Activated naive CD4-positive, alpha-beta T cell treated with anti-CD3 and anti-CD28 coated beads for 36 hours (primary cell): ENCODE data around the gene SUN5. TPM values are rescaled to one million over a fixed set of nuclear protein-coding genes. Genes with fewer than 3 reads are reported as not detected.
"Not testable (repeated sequence)": the region's sequence is repeated elsewhere in the genome, so short reads cannot be mapped to it uniquely, and the experiment has no call there.

Source experiments
- CTCF ChIA-PET: fragments of 350-600 bp; sonication (Branson Sonifier 250); formaldehyde crosslinking; loops from one replicate; lab custom pipeline; 2021; ENCODE audit warnings: antibody characterized with exemption; lab: Charles Lee
- DNase-seq: peaks from one replicate; pipeline ENCODE4 v3.0.0-alpha.2; 2020
- H3K27ac Mint-ChIP-seq: one replicate; pipeline ENCODE4 v1.8.0; 2021; ENCODE audit warnings: mild to moderate bottlenecking, mixed read lengths
- H3K27me3 Mint-ChIP-seq: one replicate; pipeline ENCODE4 v1.8.0; 2021; ENCODE audit warnings: low read depth, mixed read lengths
- H3K36me3 Mint-ChIP-seq: one replicate; pipeline ENCODE4 v1.8.0; 2021; ENCODE audit warnings: low read depth, mixed read lengths
- H3K4me1 Mint-ChIP-seq: one replicate; pipeline ENCODE4 v1.8.0; 2021; ENCODE audit warnings: low read depth, mixed read lengths
- H3K4me3 Mint-ChIP-seq: one replicate; pipeline ENCODE4 v1.8.0; 2021; ENCODE audit warnings: mild to moderate bottlenecking, moderate library complexity, mixed read lengths
- H3K9me3 Mint-ChIP-seq: one replicate; pipeline ENCODE4 v1.8.0; 2021; ENCODE audit warnings: mixed read lengths
- intact Hi-C: fragments of 100-400 bp; cut with micrococcal nuclease; formaldehyde crosslinking; loops from one replicate; pipeline ENCODE4 v1.15.1; 2023
- total RNA-seq, 2 experiments: library from RNA; stranded (reverse); gene quantifications; one replicate each; pipeline ENCODE4 v1.2.3, GENCODE V29; 2021

Gene SUN5
- total RNA-seq, 2 experiments from 2014 or later: not detected

DNA sequence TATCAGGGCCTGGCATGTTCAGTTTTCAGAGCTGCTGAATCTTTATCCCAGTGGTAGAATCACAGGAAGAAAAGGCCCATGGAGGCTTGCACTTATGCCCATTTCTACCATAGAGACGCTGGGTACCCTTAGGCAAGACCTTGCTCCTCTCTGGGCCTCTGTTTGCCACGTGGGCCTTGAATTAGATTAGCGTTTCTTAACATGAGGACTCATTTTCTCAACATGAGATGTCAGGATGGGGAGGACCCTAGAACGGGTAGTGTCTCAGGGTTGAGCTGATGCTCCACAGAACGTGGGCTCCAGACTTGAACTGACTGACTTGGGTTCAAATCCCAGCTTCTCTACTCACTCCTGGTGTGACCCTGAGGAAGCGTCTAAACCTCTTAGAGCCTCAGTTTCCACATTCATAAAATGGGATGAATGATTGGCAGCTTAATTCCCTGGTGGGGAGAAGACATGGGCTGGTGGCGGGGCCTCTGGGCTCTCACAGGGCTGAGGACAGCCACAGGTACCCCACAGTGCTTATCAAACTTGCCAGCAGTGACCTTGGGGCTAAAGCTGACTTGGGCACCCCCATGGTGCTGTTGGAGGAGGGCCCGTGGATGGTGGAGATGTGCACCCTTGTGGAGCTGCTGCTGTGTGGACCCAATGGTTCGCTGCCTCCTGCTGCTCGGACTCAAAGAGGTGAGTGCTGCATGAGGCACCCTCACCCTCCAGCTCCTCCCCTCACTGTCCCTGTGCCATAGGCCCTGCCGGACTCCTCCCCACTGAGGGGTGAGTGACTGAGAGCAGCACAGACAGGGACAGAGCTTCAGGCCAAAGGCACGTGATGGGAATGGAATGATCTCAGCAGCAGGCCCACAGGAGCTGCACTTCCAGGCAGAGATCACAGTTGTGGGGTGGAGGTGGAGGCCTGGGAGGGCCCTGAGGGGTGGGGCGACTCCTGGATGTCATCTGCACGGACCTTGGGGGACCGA is 28.2 kb downstream of the SUN5 start:
- CTCF ChIA-PET: interaction anchor here (1.8 to 2.3 kb wide), 2 partner anchors 16 to 30 kb away, joined by 6 to 8 read pairs; no protein-coding TSS in a partner anchor
- no peaks in the 10 kb centered on the region for H3K27me3 Mint-ChIP-seq
- peaks cover 14% of the 10 kb centered on the region for H3K36me3 Mint-ChIP-seq
- H3K4me3 Mint-ChIP-seq: no peak overlapping the region
- peak overlapping the region; percentile 19 for H3K27ac Mint-ChIP-seq
- peak; percentile 4 for DNase-seq
- peaks cover 9% of the 10 kb centered on the region for H3K9me3 Mint-ChIP-seq
- peaks cover 46% of the 10 kb centered on the region for H3K4me1 Mint-ChIP-seq
- intact Hi-C loops: loop anchor here (10.0 kb wide), 1 partner anchor 689 kb away; the partner anchor contains the start of genes ACTL10 and C20orf144

DNA sequence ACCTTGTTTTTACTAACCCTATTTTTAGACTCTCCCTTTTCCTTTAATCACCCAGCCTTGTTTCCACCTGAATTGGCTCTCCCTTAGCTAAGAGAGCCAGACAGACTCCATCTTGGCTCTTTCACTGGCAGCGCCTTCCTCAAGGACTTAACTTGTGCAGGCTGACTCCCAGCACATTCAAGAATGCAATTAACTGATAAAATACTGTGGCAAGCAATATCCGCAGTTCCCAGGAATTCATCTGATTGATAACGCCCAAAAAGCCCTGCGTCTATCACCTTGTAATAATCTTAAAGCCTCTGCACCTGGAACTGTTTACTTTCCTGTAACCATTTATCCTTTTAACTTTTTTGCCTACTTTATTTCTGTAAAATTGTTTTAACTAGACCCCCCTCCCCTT is 29.1 kb downstream of the SUN5 start:
- H3K27ac Mint-ChIP-seq, H3K27me3 Mint-ChIP-seq, H3K4me3 Mint-ChIP-seq, DNase-seq, H3K9me3 Mint-ChIP-seq: not testable (repeated sequence)
- peaks cover 53% of the 10 kb centered on the region for H3K4me1 Mint-ChIP-seq
- peaks cover 14% of the 10 kb centered on the region for H3K36me3 Mint-ChIP-seq
- intact Hi-C loops: loop anchor here (10.0 kb wide), 1 partner anchor 690 kb away; the partner anchor contains the start of genes ACTL10 and C20orf144
- CTCF ChIA-PET: interaction anchor here (1.6 kb wide), 1 partner anchor 73 kb away, joined by 3 read pairs; no protein-coding TSS in a partner anchor

DNA sequence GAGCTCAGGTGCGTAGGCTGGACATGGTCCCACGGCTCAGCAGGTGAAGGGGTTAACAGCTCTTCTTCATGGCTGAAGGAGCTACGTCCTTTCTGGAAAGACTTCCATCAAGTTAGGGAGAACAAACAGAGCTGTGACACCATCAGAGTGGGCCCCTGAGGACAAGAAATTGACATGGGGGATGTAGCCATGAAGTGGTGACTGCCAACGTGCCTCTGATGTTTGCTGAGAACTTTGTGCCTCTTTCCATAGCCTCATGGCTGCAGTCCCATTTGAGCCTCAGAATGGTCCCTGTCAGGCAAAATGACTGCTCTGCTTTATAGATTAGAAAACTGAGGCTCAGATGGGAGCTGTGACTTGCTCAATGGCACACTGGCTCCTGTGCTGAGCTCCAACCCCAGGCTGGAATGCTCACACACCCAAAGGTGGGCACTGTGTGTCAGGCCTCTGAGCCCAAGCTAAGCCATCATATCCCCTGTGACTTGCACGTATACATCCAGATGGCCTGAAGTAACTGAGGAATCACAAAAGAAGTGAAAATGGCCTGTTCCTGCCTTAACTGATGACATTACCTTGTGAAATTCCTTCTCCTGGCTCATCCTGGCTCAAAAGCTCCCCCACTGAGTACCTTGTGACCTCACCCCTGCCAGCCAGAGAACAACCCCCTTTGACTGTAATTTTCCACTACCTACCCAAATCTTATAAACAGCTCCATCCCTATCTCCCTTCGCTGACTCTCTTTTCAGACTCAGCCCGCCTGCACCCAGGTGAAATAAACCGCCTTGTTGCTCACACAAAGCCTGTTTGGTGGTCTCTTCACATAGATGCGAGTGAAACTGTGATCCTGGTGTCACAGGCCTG is 29.8 kb downstream of the SUN5 start:
- DNase-seq, H3K27ac Mint-ChIP-seq, H3K27me3 Mint-ChIP-seq, H3K9me3 Mint-ChIP-seq, H3K4me3 Mint-ChIP-seq: not testable (repeated sequence)
- intact Hi-C loops: loop anchor here (5.0 to 10.0 kb wide), 4 partner anchors 232 to 690 kb away; partner anchors contain the start of genes ACTL10, ASXL1, C20orf144 and COMMD7
- CTCF ChIA-PET: interaction anchor here (0.8 to 4.9 kb wide), 5 partner anchors 8 to 73 kb away, joined by 3 to 30 read pairs (median 3); partner anchors contain the start of gene SUN5
- H3K4me1 Mint-ChIP-seq: peaks cover 60% of the 10 kb centered on the region
- H3K36me3 Mint-ChIP-seq: peaks cover 14% of the 10 kb centered on the region

GRCh38 chr20:32973077-32973717 is 31.0 kb downstream of the SUN5 start:
- Mint-ChIP-seq H3K4me1 (peaks cover 73% of the 10 kb centered on the region), H3K4me3 (no peak overlapping the region), H3K27me3 (no peaks in the 10 kb centered on the region), H3K27ac (no peak overlapping the region), H3K36me3 (peaks cover 14% of the 10 kb centered on the region), H3K9me3 (peaks cover 9% of the 10 kb centered on the region)
- CTCF ChIA-PET: interaction anchor here (1.1 to 4.9 kb wide), 3 partner anchors 21 to 31 kb away, joined by 3 to 30 read pairs (median 3); partner anchors contain the start of gene SUN5
- intact Hi-C loops: loop anchor here (2.0 to 10.0 kb wide), 5 partner anchors 70 to 692 kb away; partner anchors contain the start of genes ACTL10, ASXL1, C20orf144 and COMMD7
- no peak for DNase-seq

GRCh38 chr20:32972181-32973076 is 31.8 kb downstream of the SUN5 start:
- DNase-seq: peak; percentile 94
- Mint-ChIP-seq H3K36me3 (peaks cover 14% of the 10 kb centered on the region), H3K4me1 (peaks cover 74% of the 10 kb centered on the region), H3K27ac (no peak overlapping the region), H3K27me3 (no peaks in the 10 kb centered on the region), H3K4me3 (no peak overlapping the region), H3K9me3 (peaks cover 9% of the 10 kb centered on the region)
- CTCF ChIA-PET: interaction anchor here (0.7 to 4.9 kb wide), 5 partner anchors 21 to 473 kb away, joined by 3 to 30 read pairs (median 3); no protein-coding TSS in a partner anchor
- intact Hi-C loops: loop anchor here (1.0 to 10.0 kb wide), 9 partner anchors 19 to 692 kb away; partner anchors contain the start of genes ACTL10, ASXL1, C20orf144 and COMMD7

DNA sequence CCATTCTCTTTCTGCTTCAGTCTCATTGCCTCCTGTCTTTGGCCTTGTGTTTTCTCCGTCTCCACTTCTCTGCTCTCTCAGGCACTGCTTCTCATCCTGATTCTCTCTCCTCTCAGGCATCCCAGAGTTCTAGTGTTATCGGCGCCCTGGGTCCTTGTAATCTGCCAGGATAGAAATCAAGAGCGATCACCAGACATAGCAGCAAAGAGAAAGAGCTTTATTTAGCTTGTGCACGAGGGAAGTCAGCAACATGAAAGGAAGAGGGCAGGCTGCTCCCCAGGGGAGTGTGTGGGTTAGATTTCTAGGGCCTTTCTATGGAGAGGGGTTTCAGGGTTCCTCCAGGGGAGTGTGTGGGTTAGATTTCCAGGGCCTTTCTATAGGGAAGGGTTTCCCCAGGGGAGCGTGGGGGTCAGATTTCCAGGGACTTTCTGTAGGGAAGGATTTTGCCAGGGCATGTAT is 32.5 kb downstream of the SUN5 start:
- Mint-ChIP-seq H3K27me3 (no peaks in the 10 kb centered on the region), H3K4me1 (peaks cover 78% of the 10 kb centered on the region), H3K36me3 (peaks cover 13% of the 10 kb centered on the region), H3K9me3 (peaks cover 6% of the 10 kb centered on the region), H3K4me3 (no peak overlapping the region), H3K27ac (no peak overlapping the region)
- no peak for DNase-seq
- intact Hi-C loops: loop anchor here (1.0 to 10.0 kb wide), 9 partner anchors 20 to 693 kb away; partner anchors contain the start of genes ACTL10, ASXL1, C20orf144 and COMMD7
- CTCF ChIA-PET: interaction anchor here (0.7 to 4.9 kb wide), 5 partner anchors 22 to 473 kb away, joined by 3 to 30 read pairs (median 3); no protein-coding TSS in a partner anchor

- no peaks in the 10 kb centered on the region for H3K27me3 Mint-ChIP-seq
- H3K4me1 Mint-ChIP-seq: peaks cover 79% of the 10 kb centered on the region
- intact Hi-C loops: loop anchor here (5.0 to 10.0 kb wide), 4 partner anchors 229 to 694 kb away; partner anchors contain the start of genes ACTL10, ASXL1, C20orf144 and COMMD7
- H3K9me3 Mint-ChIP-seq: no peaks in the 10 kb centered on the region
- no peak overlapping the region for H3K27ac Mint-ChIP-seq
- no peak for DNase-seq
- peaks cover 7% of the 10 kb centered on the region for H3K36me3 Mint-ChIP-seq
- H3K4me3 Mint-ChIP-seq: no peak overlapping the region
- CTCF ChIA-PET: interaction anchor here (0.7 to 4.9 kb wide), 4 partner anchors 26 to 853 kb away, joined by 3 to 30 read pairs (median 3); no protein-coding TSS in a partner anchor
Measured at GRCh38 chr20:32970973-32971300, 33.3 kb downstream of the SUN5 start.

- H3K4me3 Mint-ChIP-seq: no peak overlapping the region
- DNase-seq: no peak
- peaks cover 85% of the 10 kb centered on the region for H3K4me1 Mint-ChIP-seq
- no peaks in the 10 kb centered on the region for H3K27me3 Mint-ChIP-seq
- H3K27ac Mint-ChIP-seq: no peak overlapping the region
- CTCF ChIA-PET: interaction anchor here (0.7 to 4.9 kb wide), 3 partner anchors 25 to 853 kb away, joined by 3 to 30 read pairs (median 3); no protein-coding TSS in a partner anchor
- intact Hi-C loops: loop anchor here (5.0 to 10.0 kb wide), 4 partner anchors 228 to 694 kb away; partner anchors contain the start of genes ACTL10, ASXL1, C20orf144 and COMMD7
- H3K36me3 Mint-ChIP-seq: peaks cover 7% of the 10 kb centered on the region
- no peaks in the 10 kb centered on the region for H3K9me3 Mint-ChIP-seq
Measured at GRCh38 chr20:32970115-32970972, 33.9 kb downstream of the SUN5 start.

DNA sequence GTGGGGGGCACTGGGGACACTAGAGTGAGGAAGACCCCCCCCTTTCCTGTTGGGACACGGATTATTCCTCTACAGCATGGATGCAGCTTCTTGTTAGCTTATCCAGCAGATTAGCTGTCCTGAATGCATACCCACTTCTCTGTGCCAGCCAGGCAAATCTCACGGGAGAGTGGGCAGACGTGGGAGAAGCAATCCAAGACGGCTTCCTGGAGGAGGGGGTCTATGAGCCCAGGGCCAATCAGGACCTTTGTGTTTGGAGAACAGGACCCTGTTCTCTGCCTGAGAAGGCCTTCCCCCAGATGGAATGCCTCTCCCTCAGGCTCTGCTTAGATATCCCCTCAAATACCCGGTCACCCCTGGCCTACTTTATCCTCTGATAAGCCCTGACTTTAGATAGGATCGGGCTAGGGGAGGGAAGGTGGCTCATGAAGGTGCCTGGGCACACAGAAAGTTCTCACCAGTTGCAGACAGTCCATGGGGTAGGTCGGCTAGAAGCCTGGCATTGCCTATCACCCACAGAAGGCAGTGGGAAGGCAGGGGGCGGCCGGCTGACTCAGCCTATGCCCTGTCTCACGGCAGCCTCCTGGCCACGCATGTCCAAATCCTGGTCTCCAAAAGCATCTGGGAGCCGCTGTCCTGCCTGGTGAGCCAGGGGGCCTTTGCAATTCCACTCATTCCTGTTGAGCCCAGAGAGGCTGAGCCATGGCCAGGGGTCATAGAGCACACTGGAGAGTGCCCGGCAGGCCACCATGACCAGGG is 34.7 kb downstream of the SUN5 start:
- Mint-ChIP-seq H3K36me3 (peaks cover 7% of the 10 kb centered on the region), H3K9me3 (no peaks in the 10 kb centered on the region), H3K27me3 (no peaks in the 10 kb centered on the region), H3K4me3 (no peak overlapping the region), H3K4me1 (peaks cover 83% of the 10 kb centered on the region), H3K27ac (no peak overlapping the region)
- no peak for DNase-seq
- intact Hi-C loops: loop anchor here (5.0 to 10.0 kb wide), 5 partner anchors 227 to 715 kb away; partner anchors contain the start of genes ACTL10, ASXL1, C20orf144 and COMMD7
- CTCF ChIA-PET: interaction anchor here (2.2 to 4.9 kb wide), 2 partner anchors 25 to 35 kb away, joined by 7 to 30 read pairs; partner anchors contain the start of gene SUN5
